Naive B cell (primary cell): ENCODE data around the gene MAGEE1. TPM values are rescaled to one million over a fixed set of nuclear protein-coding genes. Genes with fewer than 3 reads are reported as not detected.

Source experiments
- ATAC-seq, 2 donors: fragments of 150-1000 bp; cut with Tn5 transposase; 2 replicates each; pipeline ENCODE4 v1.10.0; 2021; ENCODE audit warnings: low read depth in 2 of 2, mild to moderate bottlenecking in 2 of 2, moderate library complexity in 2 of 2
- DNase-seq: peaks from one replicate; pipeline ENCODE4 v3.0.0; 2022
- H3K27ac Mint-ChIP-seq, 6 donors: one replicate each; pipeline ENCODE4 v1.8.0; 2020 to 2022; ENCODE audit warnings: mild to moderate bottlenecking in 6 of 6, mixed read lengths in 6 of 6, moderate library complexity in 5 of 6, inconsistent platforms in 2 of 6
- H3K27me3 Mint-ChIP-seq, 3 donors: one replicate each; pipeline ENCODE4 v1.8.0; 2021 to 2022; ENCODE audit warnings: mixed read lengths in 3 of 3, mild to moderate bottlenecking in 1 of 3
- H3K36me3 Mint-ChIP-seq, 2 donors: one replicate each; pipeline ENCODE4 v1.8.0; 2020 to 2022; ENCODE audit warnings: mixed read lengths in 2 of 2, inconsistent platforms in 1 of 2, mild to moderate bottlenecking in 1 of 2
- H3K4me1 Mint-ChIP-seq, 3 donors: one replicate each; pipeline ENCODE4 v1.8.0; 2020 to 2022; ENCODE audit warnings: mixed read lengths in 3 of 3, inconsistent platforms in 1 of 3, mild to moderate bottlenecking in 1 of 3, moderate library complexity in 1 of 3
- H3K4me3 Mint-ChIP-seq, 8 donors: one replicate each; pipeline ENCODE4 v1.8.0; 2020 to 2022; ENCODE audit warnings: mild to moderate bottlenecking in 8 of 8, mixed read lengths in 8 of 8, moderate library complexity in 8 of 8, inconsistent platforms in 2 of 8
- H3K9me3 Mint-ChIP-seq, 7 donors: one replicate each; pipeline ENCODE4 v1.8.0; 2020 to 2022; ENCODE audit warnings: mixed read lengths in 7 of 7, mild to moderate bottlenecking in 5 of 7, inconsistent platforms in 2 of 7, moderate library complexity in 1 of 7
- polyA plus RNA-seq, 6 donors: library from polyadenylated mRNA; unstranded; fragments of 300-500 nt; fragmentation: Illumina TruSeq; gene quantifications; one replicate each; pipeline ENCODE4 v1.2.3, GENCODE V29; 2021; ENCODE audit warnings: low read depth in 6 of 6

The MAGEE1 gene
- polyA plus RNA-seq: 1 to 10 TPM; 2.9 to 6.4 (median 3.7) TPM

- Mint-ChIP-seq H3K27ac (peak within 1 kb of the TSS; percentile 67 to 97 (median 86)), H3K4me1 (peaks cover 0 to 7% (median 7%) of the 10 kb centered on the region in 3 donors), H3K27me3 (peaks cover 0 to under 1% (median 0%) of the 10 kb centered on the region in 3 donors), H3K4me3 (peak within 1 kb of the TSS; percentile 87 to 96 (median 92)), H3K36me3 (no peaks in the 10 kb centered on the region), H3K9me3 (no peaks in the 10 kb centered on the region)
- DNase-seq: peak; percentile 75
- ATAC-seq: peak; percentile 81 to 82
Measured at GRCh38 chrX:76427560-76428242, at the start of gene MAGEE1. Gene MAGEE1 (plus strand): TSS chrX:76427710. CDS start chrX:76427931, 221 bp downstream.

DNA sequence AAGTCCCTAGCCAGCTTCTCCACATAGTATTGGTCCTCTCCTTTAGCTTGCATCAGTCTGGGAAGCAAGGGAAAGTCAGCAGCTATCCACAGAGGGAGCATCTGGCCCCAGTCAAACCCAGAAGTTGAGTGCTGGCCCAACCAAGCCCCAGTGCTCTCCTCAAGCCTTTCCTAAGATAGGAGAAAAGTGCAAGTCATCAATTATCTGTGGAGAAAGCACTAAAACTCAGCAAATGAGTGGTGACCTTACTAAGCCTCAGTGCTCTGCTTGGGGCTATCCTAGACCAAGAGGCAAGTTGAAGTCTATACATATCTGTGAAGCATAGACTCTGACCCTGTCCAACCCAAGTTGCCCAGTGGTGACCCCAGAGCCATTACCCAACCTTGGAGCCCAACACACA is 28.5 kb upstream of the MAGEE1 start:
- peaks cover 0 to 7% (median 4%) of the 10 kb centered on the region in 7 donors for H3K9me3 Mint-ChIP-seq
- peaks cover 0 to 7% of the 10 kb centered on the region in 2 donors for H3K36me3 Mint-ChIP-seq
- H3K4me1 Mint-ChIP-seq: no peaks in the 10 kb centered on the region
- no peak overlapping the region for H3K4me3 Mint-ChIP-seq
- peaks cover 0 to 9% (median 0%) of the 10 kb centered on the region in 3 donors for H3K27me3 Mint-ChIP-seq
- ATAC-seq: no peak
- no peak overlapping the region for H3K27ac Mint-ChIP-seq
- no peak for DNase-seq

- Mint-ChIP-seq H3K27me3 (peaks cover 0 to 9% (median 4%) of the 10 kb centered on the region in 3 donors), H3K4me3 (no peak overlapping the region), H3K9me3 (peaks cover 0 to 2% (median 0%) of the 10 kb centered on the region in 7 donors), H3K36me3 (no peaks in the 10 kb centered on the region), H3K27ac (no peak overlapping the region), H3K4me1 (no peaks in the 10 kb centered on the region)
- ATAC-seq (no peak), DNase-seq (no peak)
Measured at GRCh38 chrX:76407795-76408194, 19.7 kb upstream of the MAGEE1 start.

- DNase-seq (no peak), ATAC-seq (no peak)
- H3K27me3 Mint-ChIP-seq: peaks cover 0 to 12% (median 4%) of the 10 kb centered on the region in 3 donors
- peak overlapping the region in 1 of 8 donors; percentile 10 for H3K4me3 Mint-ChIP-seq
- peaks cover 0 to 3% (median 0%) of the 10 kb centered on the region in 7 donors for H3K9me3 Mint-ChIP-seq
- peak overlapping the region in 1 of 6 donors; percentile 40 for H3K27ac Mint-ChIP-seq
- H3K36me3 Mint-ChIP-seq: no peaks in the 10 kb centered on the region
- peaks cover 6 to 13% (median 12%) of the 10 kb centered on the region in 3 donors for H3K4me1 Mint-ChIP-seq
Measured at GRCh38 chrX:76420237-76420636, 7.3 kb upstream of the MAGEE1 start.

- Mint-ChIP-seq H3K36me3 (no peaks in the 10 kb centered on the region), H3K9me3 (no peaks in the 10 kb centered on the region), H3K27ac (peak overlapping the region; percentile 27 to 97 (median 84)), H3K27me3 (no peaks in the 10 kb centered on the region), H3K4me1 (peaks cover 0 to 7% (median 7%) of the 10 kb centered on the region in 3 donors), H3K4me3 (peak overlapping the region; percentile 87 to 96 (median 92))
- ATAC-seq: peak; percentile 62 to 64
- peak; percentile 54 for DNase-seq
Measured at GRCh38 chrX:76428243-76429130, 977 bp downstream of the MAGEE1 start.

GRCh38 chrX:76433219-76433618 is 5.7 kb downstream of the MAGEE1 start:
- no peaks in the 10 kb centered on the region for H3K9me3 Mint-ChIP-seq
- DNase-seq (no peak), ATAC-seq (no peak)
- H3K27ac Mint-ChIP-seq: no peak overlapping the region
- no peak overlapping the region for H3K4me3 Mint-ChIP-seq
- H3K36me3 Mint-ChIP-seq: no peaks in the 10 kb centered on the region
- H3K4me1 Mint-ChIP-seq: peaks cover 0 to 7% (median 2%) of the 10 kb centered on the region in 3 donors
- no peaks in the 10 kb centered on the region for H3K27me3 Mint-ChIP-seq

DNA sequence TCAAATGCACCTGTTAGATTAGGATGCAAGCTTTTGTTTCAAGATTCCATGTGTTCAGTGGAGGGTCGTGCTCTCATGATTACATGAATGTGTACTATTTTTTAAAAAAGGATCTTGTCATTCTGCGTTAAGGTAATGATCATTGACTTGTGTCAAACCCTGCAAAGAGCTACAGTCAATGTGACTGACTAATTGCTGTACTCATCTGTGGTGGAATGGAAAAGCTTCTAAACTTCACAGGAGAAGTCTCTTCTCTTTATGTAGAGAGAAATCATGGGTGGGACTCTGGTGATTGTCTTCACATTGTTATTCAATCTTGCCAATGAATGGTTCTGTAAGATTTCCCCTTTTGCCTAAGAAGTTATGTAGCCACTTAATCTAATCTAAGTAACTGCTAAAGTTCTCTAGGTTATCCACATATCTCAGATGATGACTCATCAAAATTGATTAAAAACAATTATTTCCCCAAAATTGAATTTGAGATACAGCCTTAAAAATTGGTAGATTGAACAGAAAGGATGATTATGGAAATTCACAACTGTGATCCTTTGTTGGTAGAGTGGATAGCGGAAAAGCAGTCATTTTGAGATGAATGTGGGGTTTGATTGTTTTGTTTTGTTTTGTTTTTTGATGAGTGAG is 6.7 kb downstream of the MAGEE1 start:
- H3K9me3 Mint-ChIP-seq: peaks cover 0 to 4% (median 0%) of the 10 kb centered on the region in 7 donors
- H3K27ac Mint-ChIP-seq: peak overlapping the region in 3 of 6 donors; percentile 30 to 75 (median 39)
- ATAC-seq (no peak), DNase-seq (no peak)
- H3K27me3 Mint-ChIP-seq: no peaks in the 10 kb centered on the region
- H3K4me3 Mint-ChIP-seq: no peak overlapping the region
- no peaks in the 10 kb centered on the region for H3K36me3 Mint-ChIP-seq
- peaks cover 7 to 12% (median 10%) of the 10 kb centered on the region in 3 donors for H3K4me1 Mint-ChIP-seq

DNA sequence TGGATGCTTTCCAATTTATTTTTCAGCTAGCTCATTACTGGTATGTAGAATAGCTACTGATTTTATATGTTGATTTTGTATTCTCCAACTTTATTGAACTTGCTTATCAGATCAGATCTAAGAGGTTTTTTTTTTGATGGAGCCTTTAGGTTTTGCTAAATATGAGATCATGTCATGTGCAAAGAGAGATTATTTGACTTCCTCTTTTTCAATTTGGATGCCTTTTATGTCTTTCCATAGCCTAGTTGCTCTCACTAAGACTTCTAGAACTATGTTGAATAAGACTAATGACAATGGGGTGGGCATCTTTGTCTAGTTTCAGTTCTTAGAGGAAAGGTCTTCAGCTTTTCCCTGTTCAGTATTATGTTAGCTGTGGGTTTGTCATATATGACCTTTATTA is 11.7 kb downstream of the MAGEE1 start:
- Mint-ChIP-seq H3K4me1 (peaks cover 4 to 11% (median 10%) of the 10 kb centered on the region in 3 donors), H3K4me3 (no peak overlapping the region), H3K27ac (no peak overlapping the region), H3K27me3 (no peaks in the 10 kb centered on the region), H3K36me3 (peaks cover 5 to 25% of the 10 kb centered on the region in 2 donors), H3K9me3 (peaks cover 2 to 37% (median 18%) of the 10 kb centered on the region in 7 donors)
- no peak for DNase-seq
- no peak for ATAC-seq

DNA sequence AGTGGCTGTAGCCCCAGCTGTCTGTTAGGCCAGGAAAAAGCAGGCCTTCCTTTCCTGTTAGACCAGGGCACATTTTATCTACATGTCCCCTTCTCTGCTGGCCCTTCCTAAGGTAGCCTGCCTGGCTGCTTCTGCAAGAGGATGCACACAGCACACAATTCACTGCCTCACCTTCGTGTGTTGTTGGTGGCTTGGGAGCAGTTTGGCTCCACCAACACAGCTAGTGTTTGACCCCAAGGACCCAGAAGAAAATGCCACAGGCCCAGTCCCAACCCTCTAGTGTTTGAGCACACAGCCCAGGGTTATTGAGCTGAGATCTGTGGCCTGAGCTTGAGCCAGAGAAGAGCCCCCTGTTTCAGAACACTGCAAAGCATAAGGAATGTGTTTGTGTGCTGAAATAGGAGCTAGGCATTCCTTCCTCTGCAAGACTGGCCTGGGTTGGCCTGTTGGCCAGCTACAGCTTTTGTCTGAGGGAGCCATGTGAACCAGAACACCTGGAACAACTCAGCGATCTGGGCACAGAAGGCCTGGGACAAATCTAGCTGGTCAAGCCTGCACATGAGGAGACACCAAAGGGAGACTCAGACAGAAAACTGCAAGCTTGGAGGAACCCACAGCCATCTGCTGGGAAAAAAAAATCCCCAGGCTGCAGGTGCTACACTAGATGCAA is 26.4 kb downstream of the MAGEE1 start:
- no peaks in the 10 kb centered on the region for H3K9me3 Mint-ChIP-seq
- no peak overlapping the region for H3K4me3 Mint-ChIP-seq
- H3K27ac Mint-ChIP-seq: peak overlapping the region in 1 of 6 donors; percentile 20
- peaks cover 0 to 5% (median 0%) of the 10 kb centered on the region in 3 donors for H3K27me3 Mint-ChIP-seq
- no peaks in the 10 kb centered on the region for H3K36me3 Mint-ChIP-seq
- DNase-seq: no peak
- peaks cover 0 to 6% (median 4%) of the 10 kb centered on the region in 3 donors for H3K4me1 Mint-ChIP-seq
- ATAC-seq: no peak

GRCh38 chrX:76454456-76454927 is 27.0 kb downstream of the MAGEE1 start:
- Mint-ChIP-seq H3K36me3 (no peaks in the 10 kb centered on the region), H3K4me3 (no peak overlapping the region), H3K4me1 (peaks cover 0 to 6% (median 4%) of the 10 kb centered on the region in 3 donors), H3K27ac (no peak overlapping the region), H3K9me3 (no peaks in the 10 kb centered on the region), H3K27me3 (peaks cover 0 to 5% (median 0%) of the 10 kb centered on the region in 3 donors)
- peak; percentile 10 for DNase-seq
- no peak for ATAC-seq

- Mint-ChIP-seq H3K4me3 (no peak overlapping the region), H3K27ac (no peak overlapping the region), H3K36me3 (peaks cover 0 to 2% of the 10 kb centered on the region in 2 donors), H3K27me3 (no peaks in the 10 kb centered on the region), H3K4me1 (no peaks in the 10 kb centered on the region), H3K9me3 (peaks cover 4 to 42% (median 30%) of the 10 kb centered on the region in 7 donors)
- DNase-seq: no peak
- no peak for ATAC-seq
Measured at GRCh38 chrX:76477353-76477752, 49.8 kb downstream of the MAGEE1 start.
